ENCODE data around the gene PCNX3. TPM values are rescaled to one million over a fixed set of nuclear protein-coding genes. Genes with fewer than 3 reads are reported as not detected.

Gene PCNX3
- polyA plus RNA-seq, 3 donors, result 0.58 to 36.4 (median 1.7) TPM

- H3K9me3 Mint-ChIP-seq, result peaks cover 0 to 2% (median 0%) of the 10 kb centered on the region in 7 donors
- Histone ChIP-seq H3K4me2 (replicated peaks; ENCODE audit: extremely low read depth, low read length, poor library complexity, severe bottlenecking) (peak overlapping the region; percentile 97), H3K36me3 (replicated peaks in 1 of 2; ENCODE audit: control insufficient read depth in 1 of 2, insufficient read depth in 2 of 2, low read length in 2 of 2) (peaks cover 33 to 34% of the 10 kb centered on the region in 2 donors), H3K27me3 (ENCODE audit: control insufficient read depth in 2 of 2, insufficient read depth in 2 of 2, low read length in 2 of 2) (no peaks in the 10 kb centered on the region), H3K79me2 (ENCODE audit: insufficient read depth, low read length) (peaks cover 85% of the 10 kb centered on the region), H4K20me1 (ENCODE audit: insufficient read depth, low read length) (peaks cover 79% of the 10 kb centered on the region), H3K27ac (ENCODE audit: low read depth in 1 of 2, low read length in 2 of 2) (peak overlapping the region; percentile 82 to 93), H2AFZ (ENCODE audit: insufficient read depth, low read depth, low read length, poor library complexity, severe bottlenecking) (no peak overlapping the region), H3K4me3 (replicated peaks in 1 of 3; ENCODE audit: low read depth in 2 of 3, low read length in 3 of 3) (peak overlapping the region; percentile 48 to 100 (median 98)), H3K9me3 (replicated peaks in 1 of 2; ENCODE audit: control insufficient read depth in 1 of 2, insufficient read depth in 1 of 2, low read length in 2 of 2) (no peaks in the 10 kb centered on the region), H3K4me1 (ENCODE audit: control insufficient read depth in 1 of 2, insufficient read depth in 2 of 2, low read length in 2 of 2) (peaks cover 57 to 79% of the 10 kb centered on the region in 2 donors), H3K9ac (ENCODE audit: insufficient read depth, low read length, poor library complexity, severe bottlenecking) (peak overlapping the region; percentile 80)
- peak overlapping the region; percentile 93 to 97 (median 95) for H3K27ac Mint-ChIP-seq
- WGBS (ENCODE audit: insufficient coverage), result 9% methylated on average over 22 of the region's 26 CpGs
- H3K4me3 Mint-ChIP-seq, result peak overlapping the region; percentile 90 to 95
- intact Hi-C loops (cut with micrococcal nuclease), result loop anchor here (5.0 to 10.0 kb wide), 2 partner anchors 36 to 552 kb away; partner anchors contain the start of genes MAP3K11 (in 1 of the 2) and SNX15 (in 1 of the 2)
- H3K36me3 Mint-ChIP-seq, result peaks cover 28 to 43% of the 10 kb centered on the region in 2 donors
- TF ChIP-seq, protein P1, sequence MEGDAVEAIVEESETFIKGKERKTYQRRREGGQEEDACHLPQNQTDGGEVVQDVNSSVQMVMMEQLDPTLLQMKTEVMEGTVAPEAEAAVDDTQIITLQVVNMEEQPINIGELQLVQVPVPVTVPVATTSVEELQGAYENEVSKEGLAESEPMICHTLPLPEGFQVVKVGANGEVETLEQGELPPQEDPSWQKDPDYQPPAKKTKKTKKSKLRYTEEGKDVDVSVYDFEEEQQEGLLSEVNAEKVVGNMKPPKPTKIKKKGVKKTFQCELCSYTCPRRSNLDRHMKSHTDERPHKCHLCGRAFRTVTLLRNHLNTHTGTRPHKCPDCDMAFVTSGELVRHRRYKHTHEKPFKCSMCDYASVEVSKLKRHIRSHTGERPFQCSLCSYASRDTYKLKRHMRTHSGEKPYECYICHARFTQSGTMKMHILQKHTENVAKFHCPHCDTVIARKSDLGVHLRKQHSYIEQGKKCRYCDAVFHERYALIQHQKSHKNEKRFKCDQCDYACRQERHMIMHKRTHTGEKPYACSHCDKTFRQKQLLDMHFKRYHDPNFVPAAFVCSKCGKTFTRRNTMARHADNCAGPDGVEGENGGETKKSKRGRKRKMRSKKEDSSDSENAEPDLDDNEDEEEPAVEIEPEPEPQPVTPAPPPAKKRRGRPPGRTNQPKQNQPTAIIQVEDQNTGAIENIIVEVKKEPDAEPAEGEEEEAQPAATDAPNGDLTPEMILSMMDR (IDR thresholded peaks at IDR 0.05), result no peak
- no peak for DNase-seq
- H3K4me1 Mint-ChIP-seq, result peaks cover 56% of the 10 kb centered on the region
- no peaks in the 10 kb centered on the region for H3K27me3 Mint-ChIP-seq (ENCODE audit: low read depth in 3 of 3)
These were observed 39.2 kb upstream of the PCNX3 start for GRCh38 chr11:65576232-65576866.

- peak overlapping the region; percentile 80 for H3K9ac ChIP-seq (ENCODE audit: insufficient read depth, low read length, poor library complexity, severe bottlenecking)
- peaks cover 0 to 2% (median 0%) of the 10 kb centered on the region in 7 donors for H3K9me3 Mint-ChIP-seq
- H3K4me3 Mint-ChIP-seq, result peak overlapping the region; percentile 90 to 95
- H2AFZ ChIP-seq (ENCODE audit: insufficient read depth, low read depth, low read length, poor library complexity, severe bottlenecking), result no peak overlapping the region
- no peaks in the 10 kb centered on the region for H3K27me3 ChIP-seq (ENCODE audit: control insufficient read depth in 2 of 2, insufficient read depth in 2 of 2, low read length in 2 of 2)
- peak overlapping the region; percentile 93 to 97 (median 96) for H3K27ac Mint-ChIP-seq
- intact Hi-C loops (cut with micrococcal nuclease), result loop anchor here (1.0 to 10.0 kb wide), 3 partner anchors 11 to 552 kb away; partner anchors contain the start of genes MAP3K11 (in 1 of the 2) and SNX15 (in 1 of the 2)
- H3K27me3 Mint-ChIP-seq (ENCODE audit: low read depth in 3 of 3), result no peaks in the 10 kb centered on the region
- peaks cover 49 to 71% of the 10 kb centered on the region in 2 donors for H3K4me1 ChIP-seq (ENCODE audit: control insufficient read depth in 1 of 2, insufficient read depth in 2 of 2, low read length in 2 of 2)
- peaks cover 49% of the 10 kb centered on the region for H3K4me1 Mint-ChIP-seq
- DNase-seq, result peak; percentile 95 to 98 (median 95)
- H3K79me2 ChIP-seq (ENCODE audit: insufficient read depth, low read length), result peaks cover 86% of the 10 kb centered on the region
- H3K36me3 ChIP-seq (replicated peaks in 1 of 2; ENCODE audit: control insufficient read depth in 1 of 2, insufficient read depth in 2 of 2, low read length in 2 of 2), result peaks cover 41% of the 10 kb centered on the region in 2 donors
- TF ChIP-seq, protein P1 (IDR thresholded peaks at IDR 0.05), result no peak
- peak overlapping the region; percentile 82 to 93 for H3K27ac ChIP-seq (ENCODE audit: low read depth in 1 of 2, low read length in 2 of 2)
- H4K20me1 ChIP-seq (ENCODE audit: insufficient read depth, low read length), result peaks cover 81% of the 10 kb centered on the region
- H3K4me3 ChIP-seq (replicated peaks in 1 of 3; ENCODE audit: low read depth in 2 of 3, low read length in 3 of 3), result peak overlapping the region; percentile 48 to 100 (median 98)
- 9% methylated on average over 15 of the region's 18 CpGs for WGBS (ENCODE audit: insufficient coverage)
- peak overlapping the region; percentile 97 for H3K4me2 ChIP-seq (replicated peaks; ENCODE audit: extremely low read depth, low read length, poor library complexity, severe bottlenecking)
- H3K9me3 ChIP-seq (replicated peaks in 1 of 2; ENCODE audit: control insufficient read depth in 1 of 2, insufficient read depth in 1 of 2, low read length in 2 of 2), result no peaks in the 10 kb centered on the region
- peaks cover 35 to 51% of the 10 kb centered on the region in 2 donors for H3K36me3 Mint-ChIP-seq
These were observed 38.5 kb upstream of the PCNX3 start for GRCh38 chr11:65576867-65577755.
